Type B pancreatic cell (in vitro differentiated cells): ENCODE data around the gene ACAD9. TPM values are rescaled to one million over a fixed set of nuclear protein-coding genes. Genes with fewer than 3 reads are reported as not detected.
A peak's percentile ranks its signal among the peaks of the same experiment; 100 is the strongest.

Source experiments
- DNase-seq: peaks from one replicate; pipeline ENCODE4 v3.0.0; 2021; ENCODE audit warnings: mixed read lengths; ENCODE audit not compliant: unreplicated experiment; ENCODE audit errors: extremely low spot score
- H3K27ac Mint-ChIP-seq: 2 replicates; pipeline ENCODE4 v1.8.0; 2021; ENCODE audit warnings: mild to moderate bottlenecking, mixed read lengths
- H3K27me3 Mint-ChIP-seq: 2 replicates; pipeline ENCODE4 v1.8.0; 2021; ENCODE audit warnings: mixed read lengths
- H3K36me3 Mint-ChIP-seq: 2 replicates; pipeline ENCODE4 v1.8.0; 2021; ENCODE audit warnings: mixed read lengths
- H3K4me1 Mint-ChIP-seq: one replicate; pipeline ENCODE4 v1.8.0; 2021; ENCODE audit warnings: mixed read lengths; ENCODE audit not compliant: unreplicated experiment
- H3K4me3 Mint-ChIP-seq: 2 replicates; pipeline ENCODE4 v1.8.0; 2021; ENCODE audit warnings: mild to moderate bottlenecking, mixed read lengths
- H3K9me3 Mint-ChIP-seq: 2 replicates; pipeline ENCODE4 v1.8.0; 2021; ENCODE audit warnings: mixed read lengths
- total RNA-seq: library from RNA; stranded (reverse); gene quantifications from 2 replicates; pipeline ENCODE4 v1.2.1, GENCODE V29; 2021; ENCODE audit warnings: low replicate concordance
- TF ChIP-seq, protein P1 (sequence below): fragments of 200-600 bp; sonication (generic); conservative IDR thresholded peaks from 2 replicates; pipeline ENCODE4 v1.5.0; 2021; ENCODE audit warnings: antibody characterized with exemption, mild to moderate bottlenecking

ACAD9 gene
- total RNA-seq, 1 donor from 2014 or later: 56.1 TPM

DNA sequence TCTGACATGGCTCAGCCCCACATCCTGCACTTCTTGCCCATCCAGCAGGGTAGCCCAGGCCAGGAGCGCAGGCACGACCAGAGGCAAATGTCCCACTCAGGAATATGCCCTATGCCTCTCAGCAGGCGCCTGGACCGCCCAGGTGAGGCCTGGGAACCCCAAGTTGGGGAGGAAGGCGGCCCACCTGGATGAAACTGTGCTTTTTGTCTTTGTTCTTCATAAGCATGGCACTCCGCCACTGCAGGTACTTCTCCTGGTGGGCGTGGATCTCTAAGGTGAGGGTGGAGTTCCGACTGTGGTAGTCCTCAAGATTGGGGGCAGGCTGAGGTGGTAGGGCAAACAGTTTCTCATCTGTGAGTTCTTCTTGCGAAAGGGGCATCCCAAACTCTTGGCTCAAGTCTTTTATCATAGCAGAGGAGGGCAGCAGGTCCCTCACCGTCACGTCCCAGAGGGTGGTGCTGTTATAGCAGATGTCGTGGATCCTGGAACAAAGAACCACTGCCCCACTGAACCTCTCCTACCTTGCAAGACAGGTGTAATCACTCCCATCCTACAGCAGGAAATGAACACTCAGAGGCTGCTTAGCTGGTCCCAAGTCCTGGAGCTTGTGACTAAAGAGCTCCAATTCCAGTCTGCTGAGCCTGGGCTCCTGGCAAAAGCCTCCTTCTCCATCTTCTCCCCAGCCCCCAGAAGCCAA is 53.2 kb downstream of the ACAD9 start:
- peak overlapping the region; percentile 30 for H3K4me3 Mint-ChIP-seq
- H3K4me1 Mint-ChIP-seq: no peaks in the 10 kb centered on the region
- DNase-seq: peak; percentile 36
- peaks cover 12% of the 10 kb centered on the region for H3K27me3 Mint-ChIP-seq
- H3K9me3 Mint-ChIP-seq: peaks cover 5% of the 10 kb centered on the region
- H3K27ac Mint-ChIP-seq: no peak overlapping the region
- H3K36me3 Mint-ChIP-seq: no peaks in the 10 kb centered on the region
- TF ChIP-seq, protein P1, sequence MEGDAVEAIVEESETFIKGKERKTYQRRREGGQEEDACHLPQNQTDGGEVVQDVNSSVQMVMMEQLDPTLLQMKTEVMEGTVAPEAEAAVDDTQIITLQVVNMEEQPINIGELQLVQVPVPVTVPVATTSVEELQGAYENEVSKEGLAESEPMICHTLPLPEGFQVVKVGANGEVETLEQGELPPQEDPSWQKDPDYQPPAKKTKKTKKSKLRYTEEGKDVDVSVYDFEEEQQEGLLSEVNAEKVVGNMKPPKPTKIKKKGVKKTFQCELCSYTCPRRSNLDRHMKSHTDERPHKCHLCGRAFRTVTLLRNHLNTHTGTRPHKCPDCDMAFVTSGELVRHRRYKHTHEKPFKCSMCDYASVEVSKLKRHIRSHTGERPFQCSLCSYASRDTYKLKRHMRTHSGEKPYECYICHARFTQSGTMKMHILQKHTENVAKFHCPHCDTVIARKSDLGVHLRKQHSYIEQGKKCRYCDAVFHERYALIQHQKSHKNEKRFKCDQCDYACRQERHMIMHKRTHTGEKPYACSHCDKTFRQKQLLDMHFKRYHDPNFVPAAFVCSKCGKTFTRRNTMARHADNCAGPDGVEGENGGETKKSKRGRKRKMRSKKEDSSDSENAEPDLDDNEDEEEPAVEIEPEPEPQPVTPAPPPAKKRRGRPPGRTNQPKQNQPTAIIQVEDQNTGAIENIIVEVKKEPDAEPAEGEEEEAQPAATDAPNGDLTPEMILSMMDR: no peak

DNA sequence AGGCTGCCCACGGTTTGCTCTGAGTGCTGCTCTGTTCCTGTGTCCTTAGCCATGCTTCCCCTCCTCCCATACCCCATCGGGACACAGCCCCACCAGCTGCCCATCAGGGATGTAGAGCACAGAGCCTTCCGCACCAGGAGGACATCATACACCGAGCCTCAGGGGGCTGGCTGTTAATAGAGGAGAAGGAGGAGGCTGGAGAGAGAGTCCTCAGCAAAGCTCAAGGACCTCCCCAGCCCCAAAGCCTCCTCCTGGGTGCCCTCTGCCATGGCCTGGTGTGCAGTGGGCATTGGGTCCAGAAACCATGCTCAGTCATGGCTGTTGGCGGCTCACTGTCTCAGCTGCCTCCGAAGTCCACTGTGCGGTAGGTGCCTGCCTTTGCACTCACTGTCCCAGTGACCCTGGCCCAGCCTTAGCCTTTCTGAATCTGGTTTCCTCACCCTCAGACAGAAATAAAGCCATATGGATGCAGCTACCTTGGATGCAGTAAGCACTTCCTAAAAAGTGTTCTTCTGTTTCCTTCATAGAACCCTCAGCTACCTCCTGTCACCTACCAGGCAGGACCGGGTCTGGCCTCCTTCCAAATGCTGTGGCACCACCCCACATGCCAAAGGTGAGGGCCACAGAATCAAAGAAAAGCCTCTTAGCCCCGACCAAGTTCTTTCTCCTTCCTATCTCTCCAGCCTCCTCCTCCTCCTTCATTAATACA is 53.9 kb downstream of the ACAD9 start:
- Mint-ChIP-seq H3K4me1 (no peaks in the 10 kb centered on the region), H3K27me3 (peaks cover 12% of the 10 kb centered on the region), H3K4me3 (no peak overlapping the region), H3K27ac (no peak overlapping the region), H3K9me3 (peaks cover 5% of the 10 kb centered on the region), H3K36me3 (no peaks in the 10 kb centered on the region)
- TF ChIP-seq, protein P1: no peak
- peak; percentile 56 for DNase-seq

DNA sequence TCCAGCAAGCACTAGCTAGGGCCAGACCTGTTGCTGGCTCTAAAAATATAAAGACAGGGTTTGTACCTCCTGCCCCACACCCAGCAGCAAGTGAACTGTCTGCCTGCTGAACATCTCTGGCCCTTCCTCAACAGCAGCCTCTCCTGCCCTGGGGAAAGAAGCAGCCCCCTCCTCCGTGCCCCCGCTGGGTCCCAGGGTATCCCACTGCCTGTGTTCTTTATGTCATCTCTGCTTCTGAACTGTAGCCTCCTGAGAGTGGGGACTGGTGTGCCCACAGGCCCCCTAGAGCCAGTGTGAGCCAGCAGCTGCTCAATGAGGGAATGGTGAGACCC is 54.5 kb downstream of the ACAD9 start:
- Mint-ChIP-seq H3K9me3 (peaks cover 5% of the 10 kb centered on the region), H3K27me3 (peaks cover 12% of the 10 kb centered on the region), H3K36me3 (no peaks in the 10 kb centered on the region), H3K27ac (no peak overlapping the region), H3K4me1 (no peaks in the 10 kb centered on the region), H3K4me3 (no peak overlapping the region)
- peak; percentile 49 for DNase-seq
- TF ChIP-seq, protein P1: no peak

DNA sequence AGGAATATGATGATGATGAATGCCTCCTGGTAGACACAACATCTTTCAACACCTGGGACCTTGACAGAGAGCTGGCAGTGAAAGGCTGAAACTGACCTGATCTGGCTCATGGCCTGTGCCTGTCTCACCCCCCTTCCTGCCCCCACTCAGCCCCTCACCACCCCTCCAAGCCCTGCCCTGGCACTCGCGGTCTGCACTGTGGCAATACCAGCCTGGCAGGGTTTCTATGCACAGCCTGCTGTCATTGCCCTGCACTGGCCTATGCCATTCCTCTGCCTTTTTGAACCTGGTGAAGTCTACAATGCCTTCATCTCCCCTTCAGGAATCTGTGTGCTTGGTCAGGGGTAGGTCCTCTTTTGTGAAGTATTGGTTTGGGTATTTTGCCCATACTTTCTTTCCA is 56.5 kb downstream of the ACAD9 start:
- Mint-ChIP-seq H3K36me3 (no peaks in the 10 kb centered on the region), H3K4me3 (no peak overlapping the region), H3K27ac (no peak overlapping the region), H3K27me3 (peaks cover 16% of the 10 kb centered on the region), H3K4me1 (no peaks in the 10 kb centered on the region), H3K9me3 (no peaks in the 10 kb centered on the region)
- peak; percentile 22 for DNase-seq
- TF ChIP-seq, protein P1: no peak

DNA sequence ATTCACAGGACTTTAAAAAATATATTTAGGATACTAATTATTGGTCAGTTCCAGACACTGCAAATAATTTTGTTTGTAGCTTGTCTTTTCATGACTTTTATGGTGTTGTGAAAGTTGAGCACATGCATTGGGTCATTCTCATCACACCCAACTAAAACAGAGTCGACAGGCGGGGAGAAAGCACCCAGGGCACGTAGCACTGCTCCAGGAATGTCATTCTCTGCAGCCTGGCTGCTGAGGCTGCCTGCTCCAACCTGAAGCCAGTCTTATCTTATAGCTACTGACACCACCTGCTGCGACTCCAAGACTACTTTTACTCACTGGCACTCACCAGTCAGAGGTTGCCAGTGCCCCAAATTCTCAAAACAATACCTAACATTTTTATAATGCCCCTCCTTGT is 56.9 kb downstream of the ACAD9 start:
- H3K27me3 Mint-ChIP-seq: peaks cover 16% of the 10 kb centered on the region
- no peaks in the 10 kb centered on the region for H3K9me3 Mint-ChIP-seq
- H3K27ac Mint-ChIP-seq: no peak overlapping the region
- H3K36me3 Mint-ChIP-seq: no peaks in the 10 kb centered on the region
- peak; percentile 11 for DNase-seq
- H3K4me1 Mint-ChIP-seq: no peaks in the 10 kb centered on the region
- H3K4me3 Mint-ChIP-seq: no peak overlapping the region
- TF ChIP-seq, protein P1: no peak
